HG02870 (cell line): ENCODE results near the gene BMP2K.
"Not testable (repeated sequence)": the region's sequence is repeated elsewhere in the genome, so short reads cannot be mapped to it uniquely, and the experiment has no call there.

Source experiments
- ATAC-seq: cut with Tn5 transposase; IDR thresholded peaks from one replicate; pipeline ENCODE4 v1.9.1; 2021; ENCODE audit warnings: mild to moderate bottlenecking, moderate library complexity; ENCODE audit not compliant: unreplicated experiment

The BMP2K gene

GRCh38 chr4:78846258-78846657 is 70.1 kb downstream of the BMP2K start:
- no peak for ATAC-seq

GRCh38 chr4:78862314-78862737 is 86.2 kb downstream of the BMP2K start:
- no peak for ATAC-seq

GRCh38 chr4:78863254-78863869 is 87.2 kb downstream of the BMP2K start:
- no peak for ATAC-seq

GRCh38 chr4:78863991-78864390 is 87.8 kb downstream of the BMP2K start:
- peak; percentile 18 for ATAC-seq

- ATAC-seq: peak; percentile 61
Measured at GRCh38 chr4:78864405-78865024, 88.4 kb downstream of the BMP2K start.

GRCh38 chr4:78865451-78865850 is 89.3 kb downstream of the BMP2K start:
- ATAC-seq: no peak

GRCh38 chr4:78868712-78869111 is 92.6 kb downstream of the BMP2K start:
- ATAC-seq: not testable (repeated sequence)

- no peak for ATAC-seq
Measured at GRCh38 chr4:78870056-78870455, 93.9 kb downstream of the BMP2K start.

GRCh38 chr4:78876568-78877320 is 100.6 kb downstream of the BMP2K start:
- no peak for ATAC-seq

- no peak for ATAC-seq
Measured at GRCh38 chr4:78878031-78878430, 101.9 kb downstream of the BMP2K start.

GRCh38 chr4:78880874-78881492 is 104.8 kb downstream of the BMP2K start:
- no peak for ATAC-seq

GRCh38 chr4:78885598-78885997 is 109.4 kb downstream of the BMP2K start:
- no peak for ATAC-seq

GRCh38 chr4:78889955-78890354 is 113.8 kb downstream of the BMP2K start:
- ATAC-seq: no peak

- ATAC-seq: no peak
Measured at GRCh38 chr4:78899302-78899701, 123.2 kb downstream of the BMP2K start.

- no peak for ATAC-seq
Measured at GRCh38 chr4:78901882-78902281, 125.7 kb downstream of the BMP2K start.

- no peak for ATAC-seq
Measured at GRCh38 chr4:78902298-78902697, 126.1 kb downstream of the BMP2K start.

GRCh38 chr4:78904143-78904542 is 128.0 kb downstream of the BMP2K start:
- no peak for ATAC-seq

- no peak for ATAC-seq
Measured at GRCh38 chr4:78907638-78908037, 131.5 kb downstream of the BMP2K start.

- not testable (repeated sequence) for ATAC-seq
Measured at GRCh38 chr4:78908974-78909373, 132.8 kb downstream of the BMP2K start.

- no peak for ATAC-seq
Measured at GRCh38 chr4:78910612-78911011, 134.5 kb downstream of the BMP2K start.

GRCh38 chr4:78922207-78922606 is 146.1 kb downstream of the BMP2K start:
- no peak for ATAC-seq
